Left lung (tissue), 8 donors: ENCODE measurements around the gene PGA5. TPM values are rescaled to one million over a fixed set of nuclear protein-coding genes. Genes with fewer than 3 reads are reported as not detected.

Source experiments
- polyA plus RNA-seq, 6 donors: library from polyadenylated mRNA; unstranded; fragments of 120-200 nt; gene quantifications; one replicate each; pipeline ENCODE4 v1.2.1, GENCODE V29; 2013; ENCODE audit not compliant: insufficient read length in 6 of 6
- total RNA-seq, 2 donors: library from RNA; stranded (reverse); fragmentation: NEBNext Ultra II Directional; extraction: Animal tissue kit (Norgen Biotek cat#: 25700); gene quantifications; one replicate each; pipeline ENCODE4 v1.2.1, GENCODE V29; 2021
- donor health status: DM: no; HTN: yes; CAD: no.
- donor health status: DM: no; HTN: no; CAD: no.

Gene PGA5
- total and polyA plus RNA-seq, 8 donors: 0.30 to 0.47 (median 0.42) TPM; not detected in 4

Other genes with a start within 250 kb of the PGA5 start
- gene CD5, start 138.7 kb upstream of the PGA5 start, total RNA-seq: 1 to 10 TPM in 1 of 2 donors, under 1 TPM in 1; 0.79 to 4.0 TPM
- gene CD5, start 138.7 kb upstream of the PGA5 start, polyA plus RNA-seq: under 1 TPM; 0.20 to 0.51 (median 0.32) TPM
- 10 to 100 TPM; 21.2 to 30.8 TPM for gene VPS37C, start 79.7 kb upstream of the PGA5 start, total RNA-seq
- gene VPS37C, start 79.7 kb upstream of the PGA5 start, polyA plus RNA-seq: 10 to 100 TPM; 14.7 to 19.3 (median 16.6) TPM
- gene PGA3, start 37.7 kb upstream of the PGA5 start, total RNA-seq: under 1 TPM in 1 of 2 donors, not detected in 1; 0.34 TPM
- gene PGA3, start 37.7 kb upstream of the PGA5 start, polyA plus RNA-seq: under 1 TPM in 5 of 6 donors, not detected in 1; 0.11 to 0.45 (median 0.21) TPM
- gene PGA4, start 18.8 kb upstream of the PGA5 start, total RNA-seq: 1 to 10 TPM in 1 of 2 donors, not detected in 1; 1.0 TPM
- gene PGA4, start 18.8 kb upstream of the PGA5 start, polyA plus RNA-seq: under 1 TPM in 4 of 6 donors, not detected in 2; 0.41 to 0.72 (median 0.64) TPM
- gene VWCE, start 54.1 kb downstream of the PGA5 start, total RNA-seq: under 1 TPM; 0.55 TPM
- gene VWCE, start 54.1 kb downstream of the PGA5 start, polyA plus RNA-seq: 1 to 10 TPM; 1.4 to 3.6 (median 2.2) TPM
- 100 to 1,000 TPM; 140 to 163 TPM for gene DDB1, start 91.9 kb downstream of the PGA5 start, total RNA-seq
- 100 to 1,000 TPM; 173 to 203 (median 187) TPM for gene DDB1, start 91.9 kb downstream of the PGA5 start, polyA plus RNA-seq
- 10 to 100 TPM; 48.1 to 48.5 TPM for gene TKFC, start 92.1 kb downstream of the PGA5 start, total RNA-seq
- 10 to 100 TPM; 26.6 to 33.7 (median 31.4) TPM for gene TKFC, start 92.1 kb downstream of the PGA5 start, polyA plus RNA-seq
- gene CYB561A3, start 120.7 kb downstream of the PGA5 start, total RNA-seq: 10 to 100 TPM; 49.1 to 56.9 TPM
- gene CYB561A3, start 120.7 kb downstream of the PGA5 start, polyA plus RNA-seq: 10 to 100 TPM; 31.7 to 39.7 (median 34.9) TPM
- 10 to 100 TPM; 37.5 to 50.5 TPM for gene TMEM138, start 121.2 kb downstream of the PGA5 start, total RNA-seq
- gene TMEM138, start 121.2 kb downstream of the PGA5 start, polyA plus RNA-seq: 10 to 100 TPM; 40.6 to 48.1 (median 43.2) TPM
- 10 to 100 TPM; 10.3 to 10.4 TPM for gene TMEM216, start 151.4 kb downstream of the PGA5 start, total RNA-seq
- 10 to 100 TPM; 30.6 to 36.6 (median 32.7) TPM for gene TMEM216, start 151.4 kb downstream of the PGA5 start, polyA plus RNA-seq
- gene CPSF7, start 188.8 kb downstream of the PGA5 start, total RNA-seq: 10 to 100 TPM; 56.2 to 70.1 TPM
- gene CPSF7, start 188.8 kb downstream of the PGA5 start, polyA plus RNA-seq: 100 to 1,000 TPM; 106 to 124 (median 117) TPM
- 10 to 100 TPM; 32.1 to 38.2 TPM for gene SDHAF2, start 188.9 kb downstream of the PGA5 start, total RNA-seq
- gene SDHAF2, start 188.9 kb downstream of the PGA5 start, polyA plus RNA-seq: 10 to 100 TPM; 37.6 to 48.9 (median 41.6) TPM